Measurements from ENCODE around the gene TTPAL.

The TTPAL gene

DNA sequence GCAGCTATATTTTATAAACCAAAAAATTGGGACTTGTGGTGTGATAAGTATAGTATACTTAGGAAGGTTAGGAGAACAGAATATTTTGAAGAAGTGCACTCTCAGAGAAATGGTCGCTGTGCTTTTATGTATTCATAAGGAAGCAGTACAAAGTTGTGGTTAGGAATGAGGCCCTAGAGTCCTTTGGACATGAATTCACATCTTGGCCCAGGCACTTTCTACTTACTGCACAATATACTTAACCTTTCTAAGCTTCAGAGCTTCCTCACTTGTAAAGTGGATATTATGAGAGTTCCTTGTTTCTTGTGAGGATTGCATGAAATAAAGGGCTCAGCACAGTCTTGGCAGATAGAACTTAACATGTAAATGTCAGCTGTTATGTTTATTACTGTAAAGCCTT is 67.2 kb downstream of the TTPAL start:
- no peak overlapping the region for H3K4me3 ChIP-seq (ENCODE audit: low read depth, low read length)
- H3K36me3 ChIP-seq (ENCODE audit: control insufficient read depth, insufficient read depth, low read length): no peaks in the 10 kb centered on the region
- peaks cover 10% of the 10 kb centered on the region; the same call in 1 of the 2 replicates for H3K4me1 ChIP-seq (ENCODE audit: control insufficient read depth, insufficient read depth, low read length)
- no peaks in the 10 kb centered on the region for H3K9me3 ChIP-seq (ENCODE audit: control insufficient read depth, insufficient read depth, low read depth, low read length)
- H3K27me3 ChIP-seq (ENCODE audit: control insufficient read depth, insufficient read depth, low read length): no peaks in the 10 kb centered on the region
- H3K9ac ChIP-seq (ENCODE audit: low read length): no peak overlapping the region
- H3K27ac ChIP-seq (ENCODE audit: low read depth, low read length): no peak overlapping the region

DNA sequence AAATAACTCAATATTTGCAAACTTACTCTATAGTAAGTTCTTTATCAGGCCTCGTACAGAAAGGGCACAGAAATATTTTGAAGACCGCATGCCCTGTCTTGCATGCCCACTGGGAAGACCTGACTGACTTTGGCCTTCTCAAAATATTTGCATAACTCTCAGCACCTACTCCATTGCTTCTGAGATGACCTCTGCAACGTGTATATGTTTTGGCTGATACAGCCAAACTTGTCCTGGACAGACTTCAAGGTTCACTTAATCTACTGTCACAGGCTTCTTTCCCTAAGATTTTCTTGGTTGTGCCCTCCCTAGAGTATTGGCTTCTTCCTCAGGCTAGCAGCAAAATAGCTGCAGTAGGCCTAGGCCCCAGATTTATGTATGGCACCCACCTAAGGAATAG is 67.7 kb downstream of the TTPAL start:
- Histone ChIP-seq H3K9me3 (ENCODE audit: control insufficient read depth, insufficient read depth, low read depth, low read length) (no peaks in the 10 kb centered on the region), H3K27me3 (ENCODE audit: control insufficient read depth, insufficient read depth, low read length) (no peaks in the 10 kb centered on the region), H3K4me1 (ENCODE audit: control insufficient read depth, insufficient read depth, low read length) (peaks cover 10% of the 10 kb centered on the region; the same call in 1 of the 2 replicates), H3K9ac (ENCODE audit: low read length) (no peak overlapping the region), H3K4me3 (ENCODE audit: low read depth, low read length) (no peak overlapping the region), H3K27ac (ENCODE audit: low read depth, low read length) (no peak overlapping the region), H3K36me3 (ENCODE audit: control insufficient read depth, insufficient read depth, low read length) (no peaks in the 10 kb centered on the region)

Measured in HUES6 (cell line).